ENCODE measurements around the gene CCDC81. TPM values are rescaled to one million over a fixed set of nuclear protein-coding genes. Genes with fewer than 3 reads are reported as not detected.

Gene CCDC81
- total RNA-seq, 1 experiment from 2014 or later, result not detected

- no peak for DNase-seq (ENCODE audit: extremely low read depth, low read depth)
These were observed 61.0 kb downstream of the CCDC81 start for GRCh38 chr11:86435711-86436110.

DNA sequence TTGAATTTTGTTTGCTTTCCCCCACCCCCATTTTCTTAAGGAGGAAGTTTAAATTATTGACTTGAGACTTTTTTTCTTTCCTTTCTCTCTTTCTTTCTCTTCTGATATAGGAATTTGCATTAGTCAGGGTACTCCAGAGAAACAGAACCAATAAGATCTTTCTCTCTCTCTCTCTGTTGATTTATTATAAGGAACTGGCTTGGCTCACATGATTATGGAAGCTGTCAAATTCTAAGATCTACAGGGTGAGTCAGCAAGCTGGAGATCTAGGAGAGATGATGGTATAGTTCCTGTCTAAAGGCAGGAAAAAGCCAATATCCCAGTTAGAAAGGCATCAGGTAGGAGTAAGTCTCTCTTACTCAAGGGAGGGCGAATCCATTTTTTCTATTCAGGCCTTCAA is 64.0 kb downstream of the CCDC81 start:
- no peak for DNase-seq (ENCODE audit: extremely low read depth, low read depth)

DNA sequence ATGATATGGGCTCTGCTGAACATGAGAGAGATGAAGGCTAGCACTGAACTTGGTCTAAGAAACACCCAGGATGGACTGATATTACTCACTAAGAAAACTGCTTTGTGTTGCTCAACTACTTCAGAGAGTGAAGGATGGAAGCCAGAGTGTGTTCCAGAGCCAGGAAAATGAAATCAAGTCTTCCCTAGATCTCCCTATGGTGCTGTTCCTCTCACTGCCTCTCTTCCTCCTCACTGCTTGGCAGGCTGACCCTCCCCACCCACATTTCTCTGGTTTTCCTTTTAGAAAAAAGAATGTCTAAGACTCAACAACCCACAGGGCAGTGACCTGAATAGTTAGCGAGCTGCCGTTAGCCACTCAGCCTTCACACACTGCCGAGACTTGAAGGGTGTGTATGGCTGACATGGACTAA is 65.6 kb downstream of the CCDC81 start:
- no peak for DNase-seq (ENCODE audit: extremely low read depth, low read depth)

DNA sequence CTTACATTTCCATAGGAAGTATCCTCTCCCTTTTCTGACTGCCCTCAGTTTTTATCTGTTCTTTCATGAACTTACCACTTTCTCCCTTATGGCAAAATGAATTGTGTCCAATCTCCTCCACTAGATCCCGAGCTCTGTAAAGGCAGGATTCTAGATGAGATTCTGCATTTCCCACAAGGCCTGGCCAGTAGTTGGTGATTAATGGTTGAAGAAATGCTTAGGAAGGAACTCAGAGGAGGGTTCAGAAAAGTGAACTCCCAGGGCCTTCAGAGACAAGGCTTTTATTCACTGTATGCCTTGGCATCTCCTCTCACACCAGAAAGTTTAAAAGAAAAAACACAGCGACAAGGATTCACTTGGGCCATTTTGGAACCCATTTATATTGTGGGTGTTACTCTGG is 66.2 kb downstream of the CCDC81 start:
- DNase-seq (ENCODE audit: extremely low read depth, low read depth), result no peak

DNA sequence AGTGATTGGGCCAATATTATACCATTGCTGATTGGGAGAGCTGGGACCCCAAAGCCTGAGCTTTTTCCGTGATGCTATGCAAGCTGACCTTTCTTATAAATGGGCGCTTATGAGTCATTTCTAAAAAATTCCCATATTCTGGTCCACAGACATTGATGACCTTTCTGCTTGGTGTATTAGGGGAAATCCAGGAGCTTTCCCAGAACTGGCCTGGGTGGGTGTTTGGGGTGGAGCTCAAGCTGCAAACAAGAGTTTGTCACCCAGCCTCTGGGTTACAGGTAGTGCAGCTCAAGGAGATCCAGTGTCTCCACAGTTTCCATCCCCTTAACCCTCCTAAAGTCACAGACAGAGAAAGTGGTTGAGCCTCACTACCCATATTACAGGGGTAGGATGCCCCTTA is 67.7 kb downstream of the CCDC81 start:
- no peak for DNase-seq (ENCODE audit: extremely low read depth, low read depth)

DNA sequence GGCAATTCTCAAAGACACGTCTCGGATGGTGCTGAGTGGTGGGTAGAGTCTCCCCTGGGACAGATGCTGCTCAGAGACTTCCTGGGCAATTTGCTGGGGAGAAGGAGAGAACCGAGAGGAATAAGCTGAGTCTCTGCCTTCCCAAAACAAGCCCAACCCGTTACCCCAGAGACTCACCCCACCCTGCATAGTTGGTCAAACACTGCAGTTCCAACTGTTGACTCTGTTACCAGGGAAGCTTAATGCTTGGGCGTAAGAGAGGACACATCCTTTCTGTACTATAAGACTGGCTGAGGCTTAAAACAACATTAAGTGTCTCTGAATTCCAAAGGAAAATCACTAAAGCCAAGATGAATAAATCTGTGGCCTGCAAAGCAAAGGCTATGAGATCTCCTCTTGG is 68.1 kb downstream of the CCDC81 start:
- no peak for DNase-seq (ENCODE audit: extremely low read depth, low read depth)

DNA sequence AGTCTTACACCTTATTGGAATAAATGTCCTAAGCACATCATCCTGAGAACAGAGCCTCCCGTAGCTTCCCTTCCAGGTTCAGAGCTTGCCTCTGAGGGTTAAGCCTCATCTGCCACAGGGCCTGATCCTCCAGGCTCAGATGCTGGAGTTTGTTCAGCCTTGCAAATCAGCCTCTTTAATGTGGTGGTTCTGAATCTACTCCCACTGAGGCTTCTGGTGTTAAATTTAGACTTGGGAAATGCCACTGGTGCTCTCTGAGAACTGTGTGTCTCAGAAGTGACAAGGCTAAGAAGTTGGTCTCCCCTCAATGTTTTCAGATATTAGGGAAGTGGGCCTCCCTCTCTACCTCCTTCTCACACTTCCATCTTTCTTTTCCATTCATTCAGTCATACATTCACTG is 68.7 kb downstream of the CCDC81 start:
- DNase-seq (ENCODE audit: extremely low read depth, low read depth), result no peak

- DNase-seq (ENCODE audit: extremely low read depth, low read depth), result no peak
These were observed 70.3 kb downstream of the CCDC81 start for GRCh38 chr11:86444981-86445380.

DNA sequence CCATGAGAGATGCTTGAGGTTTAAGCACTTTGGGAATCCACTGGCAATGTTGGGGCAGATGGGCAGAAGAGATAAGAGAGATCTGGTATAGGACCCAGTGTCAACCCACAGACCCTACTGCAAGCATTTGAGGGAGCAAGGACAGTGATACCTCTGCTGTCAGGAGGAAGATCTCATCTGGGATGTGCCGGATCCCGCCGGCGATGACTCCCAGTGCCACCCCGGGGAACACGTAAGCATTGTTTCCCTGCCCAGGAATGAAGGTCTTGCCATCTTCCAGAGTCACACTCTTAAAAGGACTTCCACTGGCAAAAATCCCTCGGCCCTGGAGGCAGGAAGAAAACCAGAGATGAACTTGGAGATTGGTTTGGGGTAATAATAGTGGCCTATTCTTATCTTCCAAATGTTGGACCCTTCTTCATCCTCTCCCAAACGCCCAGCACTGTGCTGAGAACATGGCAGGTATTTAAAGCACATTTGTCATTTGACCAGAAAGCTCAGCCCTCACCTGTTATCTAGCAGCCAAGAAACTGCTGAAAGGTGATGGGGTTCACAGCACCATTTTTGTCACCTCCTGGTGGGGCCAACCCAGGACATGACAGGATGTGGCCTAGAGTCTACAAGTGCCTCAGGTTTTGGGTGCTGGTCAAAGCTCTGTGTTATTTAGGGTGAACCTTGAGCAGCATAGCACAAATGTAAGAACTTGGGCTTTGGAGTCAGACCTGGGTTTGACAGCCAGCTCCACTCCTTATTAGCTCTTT is 71.7 kb downstream of the CCDC81 start:
- DNase-seq (ENCODE audit: extremely low read depth, low read depth), result no peak

DNA sequence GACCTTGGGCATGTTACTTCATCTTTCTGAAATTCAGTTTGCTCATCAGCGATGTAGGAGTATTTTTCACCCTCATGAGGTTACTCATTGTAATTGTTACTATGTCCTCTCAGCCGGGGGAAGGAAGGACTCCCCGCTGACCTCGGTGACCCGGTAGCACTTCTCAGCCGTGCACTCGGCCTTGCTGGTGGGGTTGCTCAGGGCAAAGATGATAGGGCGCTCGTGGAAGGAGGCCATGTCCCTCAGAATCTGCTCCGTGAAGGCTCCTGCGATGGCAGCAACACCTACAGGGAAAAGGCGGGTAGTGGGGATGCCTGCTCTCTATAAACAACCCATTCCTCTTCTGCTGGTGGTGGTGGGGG is 72.2 kb downstream of the CCDC81 start:
- no peak for DNase-seq (ENCODE audit: extremely low read depth, low read depth)

DNA sequence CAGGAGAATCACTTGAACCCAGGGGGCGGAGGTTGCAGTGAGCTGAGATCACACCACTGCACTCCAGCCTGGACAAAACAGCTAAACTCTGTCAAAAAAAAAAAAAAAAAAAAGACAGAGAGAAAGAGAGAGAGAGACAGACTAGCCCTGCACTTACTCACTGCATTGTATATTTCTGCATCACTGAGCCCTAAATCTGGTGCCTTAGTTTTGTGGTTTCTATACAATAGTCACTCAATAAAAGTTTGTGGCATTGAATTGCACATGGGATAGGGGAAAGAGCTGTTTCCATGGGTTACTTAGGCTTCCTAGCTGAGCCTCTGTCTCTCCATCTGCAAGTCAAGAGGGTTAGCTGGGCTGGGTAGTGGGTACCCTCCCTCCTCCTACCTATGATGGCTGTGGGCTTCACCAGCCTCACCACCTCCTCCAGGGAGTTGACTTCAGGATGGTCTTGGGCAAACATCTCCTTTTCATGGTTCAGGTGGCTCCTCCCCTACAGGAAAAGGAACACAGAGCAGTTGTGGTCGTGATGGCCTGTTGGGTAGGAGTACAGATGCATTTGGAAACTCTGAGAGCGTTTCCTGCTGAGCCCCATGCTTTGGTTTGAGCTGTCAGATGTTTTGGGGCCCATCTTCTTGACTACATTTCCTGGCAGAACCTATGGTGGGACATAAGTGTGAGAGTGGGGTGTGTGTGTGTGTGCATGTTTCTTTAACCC is 73.2 kb downstream of the CCDC81 start:
- no peak for DNase-seq (ENCODE audit: extremely low read depth, low read depth)

- DNase-seq (ENCODE audit: extremely low read depth, low read depth), result no peak
These were observed 75.4 kb downstream of the CCDC81 start for GRCh38 chr11:86449993-86450629.

- no peak for DNase-seq (ENCODE audit: extremely low read depth, low read depth)
These were observed 78.8 kb downstream of the CCDC81 start for GRCh38 chr11:86453290-86454030.

DNA sequence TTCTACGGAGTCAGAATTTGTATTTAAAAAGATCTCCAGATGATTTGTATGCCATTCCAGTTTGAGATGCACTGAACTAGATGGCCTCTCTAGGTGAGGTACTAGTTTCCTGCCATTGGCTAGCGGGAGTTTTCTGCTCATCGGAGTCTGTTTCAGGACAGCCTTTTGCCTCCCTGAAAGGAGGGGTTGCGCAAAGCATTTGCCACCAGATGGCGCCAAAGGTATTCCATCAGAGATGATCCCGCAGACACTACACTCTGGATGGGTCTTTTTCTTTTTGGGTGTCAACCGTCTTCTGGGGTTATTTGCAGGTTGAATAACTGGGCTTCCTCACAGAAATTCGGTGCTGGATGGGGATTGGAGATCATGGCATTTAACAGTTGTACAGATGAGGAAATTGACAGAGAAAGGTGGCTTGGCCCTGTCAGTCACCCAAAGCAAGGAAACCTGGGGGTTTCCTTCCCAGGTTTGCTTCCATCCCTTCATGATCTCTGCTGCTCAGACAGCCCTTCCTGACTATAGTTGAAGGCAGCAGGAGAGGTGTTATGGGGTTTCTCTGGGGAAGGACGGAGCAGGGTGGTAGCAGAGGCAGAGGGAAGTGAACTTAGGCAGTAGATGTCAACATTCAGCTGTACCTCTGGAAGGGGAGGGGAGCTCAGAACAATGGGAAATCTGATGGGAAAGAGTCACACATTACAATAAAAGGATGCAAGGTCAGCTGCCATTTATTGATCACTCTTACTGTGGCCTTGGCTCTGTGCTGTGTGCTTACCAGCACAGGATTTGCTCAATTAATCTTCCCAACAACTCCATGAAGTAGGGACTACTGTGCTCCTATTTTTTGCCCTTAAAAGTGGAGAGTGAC is 81.6 kb downstream of the CCDC81 start:
- DNase-seq (ENCODE audit: extremely low read depth, low read depth), result peak; percentile 74

GRCh38 chr11:86458294-86459001 is 83.8 kb downstream of the CCDC81 start:
- DNase-seq (ENCODE audit: extremely low read depth, low read depth), result no peak

DNA sequence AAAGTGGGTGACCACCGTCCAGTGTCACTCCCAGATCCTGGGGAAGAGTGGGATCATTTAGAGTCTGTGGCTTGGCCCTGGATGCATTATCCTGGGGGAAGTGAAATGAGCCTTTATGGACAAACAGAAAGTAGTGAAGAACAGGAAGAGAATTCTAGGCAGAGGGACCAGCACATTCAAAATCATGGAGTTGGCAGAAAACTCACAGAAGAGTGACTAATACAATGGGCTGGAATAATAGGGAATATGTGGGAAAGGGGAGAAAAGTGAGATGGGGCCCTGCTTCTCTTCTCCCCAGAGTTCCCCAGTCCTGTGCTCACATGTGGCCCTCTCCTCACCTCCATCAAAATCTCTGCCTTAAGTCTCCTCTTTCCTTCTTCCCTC is 84.3 kb downstream of the CCDC81 start:
- DNase-seq (ENCODE audit: extremely low read depth, low read depth), result no peak

GRCh38 chr11:86459682-86460460 is 85.2 kb downstream of the CCDC81 start:
- DNase-seq (ENCODE audit: extremely low read depth, low read depth), result no peak

- DNase-seq (ENCODE audit: extremely low read depth, low read depth), result no peak
These were observed 86.0 kb downstream of the CCDC81 start for GRCh38 chr11:86460461-86461385.

All from NCI-H460 (cell line).